Psoas muscle (tissue), 8 donors: ENCODE measurements around the gene RELT. TPM values are rescaled to one million over a fixed set of nuclear protein-coding genes. Genes with fewer than 3 reads are reported as not detected.
A peak's percentile ranks its signal among the peaks of the same experiment; 100 is the strongest.

Experiments used
- ATAC-seq, 4 donors: fragments of 200-7000 bp; cut with Tn5 transposase; one replicate each; pipeline ENCODE4 v1.9.1; 2020; ENCODE audit warnings: moderate library complexity in 3 of 4, mild to moderate bottlenecking in 2 of 4
- DNase-seq, 2 donors: peaks; one replicate each; pipeline ENCODE4 v3.0.0-alpha.2; 2020
- H3K27ac ChIP-seq: fragments of 200-600 bp; one replicate; pipeline ENCODE4 v1.8.0; 2022
- H3K27me3 ChIP-seq, 3 donors: fragments of 200-600 bp in 1 of 3; one replicate each; pipeline versions ENCODE4 v1.6.1 to v1.8.0; 2013 to 2022; ENCODE audit warnings: low read length in 2 of 3, mild to moderate bottlenecking in 2 of 3, moderate library complexity in 1 of 3; ENCODE audit not compliant: insufficient read depth in 3 of 3
- H3K36me3 ChIP-seq, 2 donors: fragments of 200-600 bp in 1 of 2; one replicate each; pipeline versions ENCODE4 v1.6.1 to v1.8.0; 2013 to 2022; ENCODE audit warnings: low read depth in 1 of 2, mild to moderate bottlenecking in 1 of 2, moderate library complexity in 1 of 2; ENCODE audit not compliant: insufficient read depth in 1 of 2
- H3K4me1 ChIP-seq: fragments of 200-600 bp; one replicate; pipeline ENCODE4 v1.8.0; 2022
- H3K4me3 ChIP-seq: fragments of 200-600 bp; one replicate; pipeline ENCODE4 v1.8.0; 2022; ENCODE audit warnings: mild to moderate bottlenecking
- H3K9me3 ChIP-seq: fragments of 200-600 bp; one replicate; pipeline ENCODE4 v1.8.0; 2022
- WGBS, 3 donors: extraction: QIAGEN DNeasy Blood & Tissue Kit; methylation state at CpG; one replicate each; pipeline versions ENCODE4 v1.1.6 to v1.1.7; 2013; 5-methylcytosine and 5-hydroxymethylcytosine counted together
- intact Hi-C, 2 donors: fragments of 100-400 bp; cut with DNase I; formaldehyde crosslinking; loops; one replicate each; pipeline versions ENCODE4 v1.11.0 to v1.14.2; 2022
- polyA plus RNA-seq, 3 donors: library from polyadenylated mRNA; stranded (reverse); fragments of 200-250 nt; gene quantifications; one replicate each; pipeline ENCODE4 v1.2.3, GENCODE V29; 2013
- total RNA-seq, 4 donors: library from RNA; stranded (reverse); fragmentation: NEBNext Ultra II Directional in 2 of 4; extraction: Animal tissue kit (Norgen Biotek cat#: 25700) in 2 of 4; gene quantifications; one replicate each; pipeline versions ENCODE4 v1.2.1 to v1.2.4, GENCODE V29; 2021 to 2023
- TF ChIP-seq, protein P1 (sequence below): fragments of 200-600 bp; IDR thresholded peaks from one replicate; pipeline ENCODE4 v1.8.0; 2022; ENCODE audit warnings: antibody characterized with exemption
- donor health status: healthy with polysubstance abuse.
- donor health status: DM: no; HTN: no; CAD: no; lungs with moderate emphysema.
- donor health status: Bipolar disorder and iron deficiency.
- donor health status: healthy.
- donor health status: DM: yes; HTN: yes; CAD: no.
- donor health status: DM: no; HTN: no; CAD: no.
- donor health status: DM: no; HTN: no; CAD: no.
- donor health status: DM: yes; HTN: yes; CAD: no.

The RELT gene
- total and polyA plus RNA-seq, 7 donors, result 4.9 to 33.0 (median 15.5) TPM

DNA sequence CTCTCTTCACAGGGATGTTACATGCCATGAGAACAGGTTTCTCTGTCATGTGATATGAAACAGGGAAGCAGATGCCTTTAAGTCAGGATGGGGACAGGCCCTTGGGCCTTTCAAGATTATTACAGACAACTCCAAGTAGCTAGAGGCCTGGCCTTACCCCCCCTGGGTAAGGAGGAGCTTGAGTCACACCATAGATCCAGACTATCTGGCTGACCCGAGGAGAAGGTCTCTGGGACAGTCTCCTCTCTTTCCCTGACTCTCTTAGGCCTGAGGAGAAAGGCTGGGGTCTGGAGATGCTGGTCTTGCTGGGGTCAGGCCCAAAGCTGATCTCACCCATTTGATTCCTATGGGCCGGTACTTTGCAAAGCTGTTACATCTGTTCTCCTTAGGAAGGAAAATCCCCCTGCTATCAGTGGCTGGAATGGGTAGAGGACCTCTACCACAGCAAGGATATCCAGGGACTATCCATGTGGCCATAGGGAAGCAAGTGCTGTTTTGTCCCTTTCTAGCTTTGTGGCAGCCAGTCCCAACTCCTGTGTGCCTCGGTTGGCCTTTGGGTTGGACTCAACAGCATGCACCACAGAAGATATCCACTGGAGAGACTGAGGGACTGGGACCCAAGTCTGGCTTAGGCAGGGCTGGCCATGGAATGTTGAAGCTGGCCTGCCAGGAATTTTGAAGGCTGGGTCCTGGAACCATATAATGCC, 25.2 kb downstream of the RELT start:
- intact Hi-C loops, result no loop called here
- H3K36me3 ChIP-seq, result peaks cover 0 to 19% of the 10 kb centered on the region in 2 donors

DNA sequence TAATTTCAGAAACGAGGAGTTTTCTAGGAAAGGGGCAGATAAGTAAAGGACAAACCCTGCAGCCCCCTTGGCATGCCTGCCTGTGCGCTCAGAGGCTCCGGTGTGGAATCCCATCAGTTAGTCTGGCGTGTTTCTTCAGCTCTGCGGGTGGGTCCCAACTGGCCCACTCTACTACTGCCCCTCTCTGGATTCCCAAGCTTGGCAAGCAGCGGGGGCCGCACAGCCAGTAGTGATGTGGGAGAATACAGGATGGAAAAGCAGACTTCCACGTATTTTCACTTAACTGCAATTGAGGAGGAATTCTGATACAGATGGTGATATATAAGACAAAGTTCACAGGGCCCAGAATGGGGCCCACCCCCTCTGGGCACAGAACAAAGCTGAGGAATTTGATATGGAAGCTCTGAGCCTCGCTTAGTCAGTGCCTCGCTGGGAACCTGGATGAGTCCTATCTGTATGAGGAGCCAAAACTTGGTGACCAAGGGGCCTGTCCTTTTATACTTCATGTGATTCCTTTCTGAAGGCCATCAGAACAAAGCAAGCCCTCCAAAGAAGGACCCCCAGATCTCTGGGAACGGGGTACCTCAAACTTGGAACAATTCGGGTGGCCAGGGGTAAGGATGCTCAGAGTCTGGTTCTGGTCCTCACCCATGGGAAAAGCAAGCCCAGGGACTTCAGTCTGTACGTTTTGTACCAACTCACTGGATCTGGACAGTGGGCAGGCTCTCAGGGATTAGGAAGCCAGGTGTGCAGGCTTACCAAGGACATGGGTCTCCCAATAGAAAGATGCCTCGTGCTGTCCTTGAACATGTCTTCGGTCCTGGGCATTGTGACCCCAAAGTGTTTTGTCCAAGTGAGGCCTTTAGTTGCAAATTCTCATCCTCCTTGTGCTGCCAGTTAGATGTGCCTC, 26.0 kb downstream of the RELT start:
- H3K4me1 ChIP-seq, result peaks cover 7% of the 10 kb centered on the region
- no peaks in the 10 kb centered on the region for H3K9me3 ChIP-seq
- intact Hi-C loops, result no loop called here
- DNase-seq (no peak), ATAC-seq (peak in 2 of 4 donors; percentile 23 to 25)
- no peak overlapping the region for H3K27ac ChIP-seq
- TF ChIP-seq, protein P1, sequence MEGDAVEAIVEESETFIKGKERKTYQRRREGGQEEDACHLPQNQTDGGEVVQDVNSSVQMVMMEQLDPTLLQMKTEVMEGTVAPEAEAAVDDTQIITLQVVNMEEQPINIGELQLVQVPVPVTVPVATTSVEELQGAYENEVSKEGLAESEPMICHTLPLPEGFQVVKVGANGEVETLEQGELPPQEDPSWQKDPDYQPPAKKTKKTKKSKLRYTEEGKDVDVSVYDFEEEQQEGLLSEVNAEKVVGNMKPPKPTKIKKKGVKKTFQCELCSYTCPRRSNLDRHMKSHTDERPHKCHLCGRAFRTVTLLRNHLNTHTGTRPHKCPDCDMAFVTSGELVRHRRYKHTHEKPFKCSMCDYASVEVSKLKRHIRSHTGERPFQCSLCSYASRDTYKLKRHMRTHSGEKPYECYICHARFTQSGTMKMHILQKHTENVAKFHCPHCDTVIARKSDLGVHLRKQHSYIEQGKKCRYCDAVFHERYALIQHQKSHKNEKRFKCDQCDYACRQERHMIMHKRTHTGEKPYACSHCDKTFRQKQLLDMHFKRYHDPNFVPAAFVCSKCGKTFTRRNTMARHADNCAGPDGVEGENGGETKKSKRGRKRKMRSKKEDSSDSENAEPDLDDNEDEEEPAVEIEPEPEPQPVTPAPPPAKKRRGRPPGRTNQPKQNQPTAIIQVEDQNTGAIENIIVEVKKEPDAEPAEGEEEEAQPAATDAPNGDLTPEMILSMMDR, result no peak
- H3K36me3 ChIP-seq, result peaks cover 0 to 27% of the 10 kb centered on the region in 2 donors
- 72 to 86% (median 75%) methylated on average over 15 of the region's 15 CpGs for WGBS, 3 donors
- no peak overlapping the region for H3K4me3 ChIP-seq
- no peaks in the 10 kb centered on the region for H3K27me3 ChIP-seq

More for the DNA sequence above, 25.2 kb downstream of the RELT start:
- ATAC-seq (no peak), DNase-seq (no peak)
- H3K9me3 ChIP-seq, result no peaks in the 10 kb centered on the region
- WGBS, 3 donors, result 80 to 88% (median 82%) methylated on average over 3 of the region's 3 CpGs
- TF ChIP-seq, protein P1, result no peak
- H3K27ac ChIP-seq, result no peak overlapping the region
- H3K27me3 ChIP-seq, result no peaks in the 10 kb centered on the region
- peaks cover 15% of the 10 kb centered on the region for H3K4me1 ChIP-seq
- H3K4me3 ChIP-seq, result no peak overlapping the region

DNA sequence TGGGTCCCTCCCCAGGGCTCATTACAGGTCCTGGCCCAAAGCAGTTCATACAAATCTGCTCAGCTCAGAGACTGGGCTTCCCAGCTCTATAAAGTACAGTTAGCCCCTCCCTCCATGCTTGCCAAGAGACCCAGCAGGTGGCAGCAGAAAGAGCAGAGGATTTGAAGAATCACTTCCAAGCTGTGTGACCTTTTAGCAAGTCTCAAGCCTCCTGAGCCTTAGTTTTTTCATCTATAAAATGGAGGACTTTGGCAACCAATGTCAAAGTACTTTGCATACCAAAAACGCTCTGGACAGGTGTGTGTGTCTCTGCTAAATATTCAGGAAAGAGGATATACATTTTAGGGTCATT, 26.6 kb downstream of the RELT start:
- H3K4me1 ChIP-seq, result peaks cover 6% of the 10 kb centered on the region
- no peak overlapping the region for H3K4me3 ChIP-seq
- DNase-seq (no peak), ATAC-seq (no peak)
- intact Hi-C loops, result no loop called here
- no peaks in the 10 kb centered on the region for H3K9me3 ChIP-seq
- WGBS, 3 donors, result 58 to 92% (median 66%) methylated on average over 1 of the region's 1 CpG
- no peaks in the 10 kb centered on the region for H3K27me3 ChIP-seq
- peaks cover 0 to 33% of the 10 kb centered on the region in 2 donors for H3K36me3 ChIP-seq
- no peak overlapping the region for H3K27ac ChIP-seq
- TF ChIP-seq, protein P1, result no peak

DNA sequence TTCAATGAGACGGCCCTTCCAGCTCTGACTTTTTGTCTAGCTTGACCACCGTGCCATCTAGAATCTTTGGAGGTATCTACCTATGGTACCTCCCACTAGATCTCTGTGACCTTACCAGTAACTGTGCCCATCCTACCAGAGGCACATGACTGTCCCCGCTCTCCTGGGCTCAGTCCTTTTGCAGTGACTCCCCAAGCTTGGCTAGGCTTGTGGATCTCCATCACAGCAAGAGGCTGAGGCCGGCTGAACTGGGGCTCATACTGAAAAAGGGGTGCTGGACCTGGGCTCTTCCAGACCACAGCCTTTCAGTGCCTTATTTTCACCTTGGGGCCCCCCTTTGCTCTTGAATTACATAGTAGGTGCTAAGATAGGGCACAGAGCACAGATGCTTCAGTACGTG, 27.3 kb downstream of the RELT start:
- Histone ChIP-seq H3K27ac (peak overlapping the region; percentile 13), H3K4me3 (no peak overlapping the region), H3K4me1 (peaks cover 6% of the 10 kb centered on the region), H3K36me3 (peaks cover 0 to 40% of the 10 kb centered on the region in 2 donors), H3K9me3 (no peaks in the 10 kb centered on the region), H3K27me3 (no peaks in the 10 kb centered on the region)
- intact Hi-C loops, result no loop called here
- peak in 2 of 4 donors; percentile 4 to 7 for ATAC-seq
- 85 to 94% (median 89%) methylated on average over 5 of the region's 5 CpGs for WGBS, 3 donors
- TF ChIP-seq, protein P1, result no peak
- no peak for DNase-seq
